HG02885 (cell line): ENCODE measurements around the gene STBD1.
"Not testable (repeated sequence)": the region's sequence is repeated elsewhere in the genome, so short reads cannot be mapped to it uniquely, and the experiment has no call there.

Experiments used
- ATAC-seq: cut with Tn5 transposase; IDR thresholded peaks from one replicate; pipeline ENCODE4 v1.9.1; 2021; ENCODE audit warnings: mild to moderate bottlenecking; ENCODE audit not compliant: unreplicated experiment, poor library complexity

STBD1 gene

GRCh38 chr4:76315267-76315918, 8.9 kb downstream of the STBD1 start:
- ATAC-seq, result no peak

DNA sequence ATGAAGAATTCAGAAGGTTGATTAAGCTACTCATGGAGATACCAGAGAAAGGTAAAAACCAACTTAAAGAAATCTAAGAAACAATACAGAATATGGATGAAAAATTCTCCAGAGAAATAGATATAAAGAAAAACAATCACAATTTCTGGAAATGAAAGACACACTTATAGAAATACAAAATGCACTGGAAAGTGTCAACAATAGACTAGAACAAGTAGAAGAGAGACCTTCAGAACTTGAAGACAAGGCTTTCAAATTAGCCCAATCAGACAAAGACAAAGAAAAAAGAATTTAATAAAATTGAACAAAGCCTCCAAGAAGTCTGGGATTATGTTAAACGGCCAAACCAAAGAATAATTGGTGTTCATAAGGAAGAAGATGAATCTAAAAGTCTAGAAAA, 9.6 kb downstream of the STBD1 start:
- ATAC-seq, result no peak

DNA sequence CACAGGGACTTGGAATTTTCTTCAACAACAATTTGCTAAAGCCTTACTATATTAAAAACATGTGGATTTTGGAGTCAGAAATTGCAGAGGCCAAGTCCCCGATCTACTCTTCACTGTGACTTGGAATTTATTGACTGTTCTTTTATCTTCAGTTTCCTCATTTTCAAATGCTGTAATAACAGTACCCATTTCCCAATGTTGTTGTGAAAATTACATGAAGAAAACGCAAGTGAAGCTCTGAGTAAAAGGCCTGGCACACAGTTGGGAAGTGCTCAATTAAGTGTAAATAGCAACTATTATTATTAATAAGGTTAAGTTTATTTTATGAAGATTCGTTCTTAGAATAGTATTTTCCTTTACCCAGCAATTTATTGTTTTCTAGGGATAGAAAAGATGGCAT, 15.7 kb downstream of the STBD1 start:
- no peak for ATAC-seq

GRCh38 chr4:76325072-76325471, 18.5 kb downstream of the STBD1 start:
- ATAC-seq, result no peak

GRCh38 chr4:76326515-76326914, 20.0 kb downstream of the STBD1 start:
- no peak for ATAC-seq

DNA sequence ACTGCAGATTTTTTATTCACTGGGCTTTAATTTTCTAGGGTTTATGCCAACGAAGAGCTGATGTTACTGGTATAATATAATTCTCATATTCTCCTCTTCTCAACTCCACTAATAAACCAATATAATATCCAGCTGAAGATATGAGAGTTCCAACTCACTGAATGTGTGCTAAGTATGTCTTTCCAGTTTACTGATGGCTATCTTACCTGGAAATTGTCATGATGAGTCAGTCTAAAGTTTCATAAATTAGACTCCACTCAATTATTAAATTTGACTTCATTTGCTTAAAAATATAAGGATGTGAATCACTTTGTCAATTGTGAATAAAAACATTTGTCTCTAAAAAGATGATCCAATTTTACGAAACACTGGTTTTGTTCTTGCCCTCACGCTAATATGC, 28.4 kb downstream of the STBD1 start:
- no peak for ATAC-seq

GRCh38 chr4:76339364-76339763, 32.8 kb downstream of the STBD1 start:
- ATAC-seq, result no peak

GRCh38 chr4:76341063-76341462, 34.5 kb downstream of the STBD1 start:
- no peak for ATAC-seq

DNA sequence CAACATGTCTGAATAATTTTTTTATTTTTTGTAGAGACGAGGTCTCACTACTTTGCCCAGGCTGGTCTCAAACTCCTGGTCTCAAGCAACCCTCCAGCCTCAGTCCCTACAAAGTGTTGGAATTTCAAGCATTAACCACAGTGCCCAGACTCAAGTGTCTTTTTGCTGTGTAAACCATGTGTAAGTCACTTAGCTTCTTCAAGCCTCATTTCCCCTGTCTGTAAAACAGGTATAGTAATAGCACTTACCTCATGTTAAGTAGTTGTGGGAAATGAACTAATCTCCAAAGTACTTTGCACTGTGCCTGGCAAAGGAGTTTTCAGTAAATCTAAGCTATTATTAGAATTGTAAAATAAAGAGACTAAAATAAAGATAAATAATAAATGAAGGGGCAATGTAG, 35.7 kb downstream of the STBD1 start:
- no peak for ATAC-seq

GRCh38 chr4:76342803-76343202, 36.3 kb downstream of the STBD1 start:
- no peak for ATAC-seq

GRCh38 chr4:76354517-76355473, 48.3 kb downstream of the STBD1 start:
- peak; percentile 55 for ATAC-seq

GRCh38 chr4:76357981-76358380, 51.4 kb downstream of the STBD1 start:
- no peak for ATAC-seq

GRCh38 chr4:76359881-76360466, 53.4 kb downstream of the STBD1 start:
- ATAC-seq, result not testable (repeated sequence)
